GM23248 (cell line): ENCODE measurements around the gene IPO5. TPM values are rescaled to one million over a fixed set of nuclear protein-coding genes. Genes with fewer than 3 reads are reported as not detected.
A peak's percentile ranks its signal among the peaks of the same experiment; 100 is the strongest.

Experiments
- DNase-seq: peaks from one replicate; pipeline ENCODE4 v3.0.0-alpha.2; 2015
- H2AFZ ChIP-seq: fragments of 200-600 bp; sonication (generic); 2 replicates; pipeline ENCODE4 v1.6.1; 2016; ENCODE audit warnings: antibody characterized with exemption
- H3F3A ChIP-seq: fragments of 200-600 bp; sonication (generic); 2 replicates; pipeline ENCODE4 v1.6.1; 2016; ENCODE audit warnings: mild to moderate bottlenecking, antibody characterized with exemption, mixed run types; ENCODE audit not compliant: insufficient read depth
- H3K27ac ChIP-seq: fragments of 200-600 bp; sonication (generic); 2 replicates; pipeline ENCODE4 v1.5.1; 2016; ENCODE audit warnings: mild to moderate bottlenecking
- H3K27me3 ChIP-seq: fragments of 200-600 bp; sonication (generic); replicated peaks from 2 replicates; pipeline ENCODE4 v1.6.1; 2016; ENCODE audit warnings: mild to moderate bottlenecking; ENCODE audit not compliant: insufficient read depth
- H3K36me3 ChIP-seq: fragments of 200-600 bp; sonication (generic); 2 replicates; pipeline ENCODE4 v1.6.1; 2016; ENCODE audit warnings: low read depth, mild to moderate bottlenecking
- H3K4me1 ChIP-seq: fragments of 200-600 bp; sonication (generic); 2 replicates; pipeline ENCODE4 v1.6.1; 2016; ENCODE audit warnings: mild to moderate bottlenecking; ENCODE audit not compliant: insufficient read depth
- H3K4me2 ChIP-seq: fragments of 200-600 bp; sonication (generic); one replicate; pipeline ENCODE4 v1.6.1; 2016; ENCODE audit warnings: mild to moderate bottlenecking; ENCODE audit not compliant: unreplicated experiment
- H3K4me3 ChIP-seq: fragments of 200-600 bp; sonication (generic); 2 replicates; pipeline ENCODE4 v1.5.1; 2016; ENCODE audit warnings: mild to moderate bottlenecking
- H3K79me2 ChIP-seq: fragments of 200-600 bp; sonication (generic); 2 replicates; pipeline ENCODE4 v1.6.1; 2016; ENCODE audit warnings: mild to moderate bottlenecking; ENCODE audit not compliant: insufficient read depth
- H3K9ac ChIP-seq: fragments of 200-600 bp; sonication (generic); 2 replicates; pipeline ENCODE4 v1.6.1; 2016; ENCODE audit warnings: mild to moderate bottlenecking
- H3K9me2 ChIP-seq: fragments of 200-600 bp; sonication (generic); 2 replicates; pipeline ENCODE4 v1.6.1; 2016; ENCODE audit warnings: mixed run types, mild to moderate bottlenecking, moderate library complexity; ENCODE audit not compliant: insufficient read depth
- H3K9me3 ChIP-seq: fragments of 200-600 bp; sonication (generic); one replicate; pipeline ENCODE4 v1.6.1; 2017; ENCODE audit warnings: low read depth
- H4K20me1 ChIP-seq: fragments of 200-600 bp; sonication (generic); 2 replicates; pipeline ENCODE4 v1.6.0; 2016; ENCODE audit not compliant: insufficient read depth
- EZH2 ChIP-seq: fragments of 200-600 bp; sonication (generic); IDR thresholded peaks from 2 replicates; pipeline ENCODE4 v1.6.1; 2018; ENCODE audit warnings: antibody characterized with exemption, mild to moderate bottlenecking; ENCODE audit not compliant: insufficient read depth, poor library complexity, severe bottlenecking
- EZH2phosphoT487 ChIP-seq: fragments of 200-600 bp; sonication (generic); IDR thresholded peaks from 2 replicates; pipeline ENCODE4 v1.6.1; 2018; ENCODE audit warnings: antibody characterized with exemption, moderate library complexity, mild to moderate bottlenecking, low read depth; ENCODE audit not compliant: insufficient read depth
- WGBS, 2 experiments: methylation state at CpG; one replicate each; pipeline ENCODE4 v1.1.6; 2015 to 2017; ENCODE audit warnings: low lambda C conversion rate in 2 of 2, low coverage in 1 of 2; ENCODE audit errors: missing lambda C conversion rate in 2 of 2; 5-methylcytosine and 5-hydroxymethylcytosine counted together
- in situ Hi-C: fragments of 300-500 bp; cut with MboI; formaldehyde crosslinking; loops from 2 replicates; pipeline ENCODE4 v1.15.0; 2020
- polyA plus RNA-seq: library from polyadenylated mRNA; unstranded; fragments of >200 nt; fragmentation: Nextera tagmentation; extraction: Ambion mirVana; gene quantifications from 2 replicates; pipeline ENCODE4 v1.2.1, GENCODE V29; 2016
- total RNA-seq: library from RNA; depleted of rRNA; stranded (reverse); fragments of >200 nt; shearing (Covaris generic); gene quantifications from 2 replicates; pipeline ENCODE4 v1.2.3, GENCODE V29; 2014; rRNA removed

IPO5 gene
- total RNA-seq (225 and 229 TPM in 2 replicates), polyA plus RNA-seq (97.1 and 97.4 TPM in 2 replicates)

GRCh38 chr13:97953376-97953970 is at the start of gene IPO5:
Gene IPO5, plus strand, starts transcription at chr13:97953675. Its CDS starts 23,022 bp downstream, at chr13:97976697.
- Histone ChIP-seq H3K4me1 (0 out of 2 replicates have a peak, but pooled peaks cover 4% of the 10 kb centered on the region), H3K4me2 (no peak within 1 kb of the TSS), H3K9me3 (no peaks in the 10 kb centered on the region), H3K4me3 (no peak within 1 kb of the TSS), H3K27me3 (no peaks in the 10 kb centered on the region), H3K9me2 (no peaks in the 10 kb centered on the region), H3F3A (no peaks in the 10 kb centered on the region), H3K27ac (no peak within 1 kb of the TSS), H2AFZ (0 out of 2 replicates have a peak within 1 kb of the TSS, but pooled peaks have one; percentile 0), H3K79me2 (no peaks in the 10 kb centered on the region), H3K36me3 (no peaks in the 10 kb centered on the region), H4K20me1 (no peaks in the 10 kb centered on the region), H3K9ac (no peak within 1 kb of the TSS)
- 78 to 81% methylated on average over 10 of the region's 10 CpGs for WGBS, 2 experiments
- no peak for TF ChIP-seq EZH2
- no peak for TF ChIP-seq EZH2phosphoT487
- peak; percentile 8 for DNase-seq
- in situ Hi-C loops = no loop called here

- in situ Hi-C loops = no loop called here
- Histone ChIP-seq H3K4me3 (no peak overlapping the region), H3K4me1 (no peaks in the 10 kb centered on the region), H3K27me3 (no peaks in the 10 kb centered on the region), H3F3A (no peaks in the 10 kb centered on the region), H3K9ac (no peak overlapping the region), H3K9me3 (no peaks in the 10 kb centered on the region), H3K36me3 (no peaks in the 10 kb centered on the region), H4K20me1 (no peaks in the 10 kb centered on the region), H3K27ac (no peak overlapping the region), H3K79me2 (no peaks in the 10 kb centered on the region), H3K4me2 (no peak overlapping the region), H3K9me2 (no peaks in the 10 kb centered on the region), H2AFZ (no peak overlapping the region)
- TF ChIP-seq EZH2phosphoT487 (no peak), EZH2 (no peak)
- WGBS, 2 experiments = 24 to 32% methylated on average over 2 of the region's 2 CpGs
- DNase-seq = no peak
Observed at GRCh38 chr13:97904059-97904458, 49.4 kb upstream of the IPO5 start.

GRCh38 chr13:97905517-97905916 is 48.0 kb upstream of the IPO5 start:
- Histone ChIP-seq H3K9me2 (no peaks in the 10 kb centered on the region), H3K9ac (no peak overlapping the region), H3K79me2 (no peaks in the 10 kb centered on the region), H3K27ac (no peak overlapping the region), H3K9me3 (no peaks in the 10 kb centered on the region), H3K4me1 (no peaks in the 10 kb centered on the region), H2AFZ (no peak overlapping the region), H3K4me2 (no peak overlapping the region), H3K4me3 (no peak overlapping the region), H3K36me3 (no peaks in the 10 kb centered on the region), H3F3A (peaks cover 1% of the 10 kb centered on the region; the same call in 1 of the 2 replicates), H4K20me1 (no peaks in the 10 kb centered on the region), H3K27me3 (no peaks in the 10 kb centered on the region)
- TF ChIP-seq EZH2phosphoT487 (no peak), EZH2 (no peak)
- in situ Hi-C loops = no loop called here
- peak; percentile 19 for DNase-seq
- 22 to 23% methylated on average over 1 of the region's 1 CpG for WGBS, 2 experiments

- peak overlapping the region; percentile 51 for H3K27ac ChIP-seq
- no peaks in the 10 kb centered on the region for H3K79me2 ChIP-seq
- no peaks in the 10 kb centered on the region for H3K36me3 ChIP-seq
- no peak overlapping the region for H3K9ac ChIP-seq
- H3F3A ChIP-seq = peaks cover 25% of the 10 kb centered on the region
- H4K20me1 ChIP-seq = no peaks in the 10 kb centered on the region
- DNase-seq = peak; percentile 77
- WGBS, 2 experiments = 24 to 40% methylated on average over 7 of the region's 7 CpGs
- H3K4me1 ChIP-seq = peaks cover 10% of the 10 kb centered on the region; the same call in 1 of the 2 replicates
- H2AFZ ChIP-seq = peak overlapping the region; percentile 50
- no peak overlapping the region for H3K4me3 ChIP-seq
- in situ Hi-C loops = no loop called here
- no peak overlapping the region for H3K4me2 ChIP-seq
- TF ChIP-seq EZH2 (no peak), EZH2phosphoT487 (no peak)
- H3K9me3 ChIP-seq = no peaks in the 10 kb centered on the region
- H3K27me3 ChIP-seq = no peaks in the 10 kb centered on the region
- no peaks in the 10 kb centered on the region for H3K9me2 ChIP-seq
Observed at GRCh38 chr13:97911311-97912138, 42.0 kb upstream of the IPO5 start.
